ES-I3 (cell line): ENCODE measurements around the gene BRPF1.

Experiments
- H3K36me3 ChIP-seq: 2 replicates; pipeline ENCODE4 v1.6.1; 2013; ENCODE audit warnings: mild to moderate bottlenecking, low read length, control low read depth, moderate library complexity; ENCODE audit not compliant: insufficient read depth
- H3K4me1 ChIP-seq: 2 replicates; pipeline ENCODE4 v1.6.1; 2013; ENCODE audit warnings: mild to moderate bottlenecking, control low read depth, low read length; ENCODE audit not compliant: insufficient read depth
- H3K9ac ChIP-seq: 2 replicates; pipeline ENCODE4 v1.6.1; 2013; ENCODE audit warnings: low read depth, mild to moderate bottlenecking, low read length, moderate library complexity
- H3K9me3 ChIP-seq: 2 replicates; pipeline ENCODE4 v1.6.1; 2013; ENCODE audit warnings: mild to moderate bottlenecking, low read length, moderate library complexity; ENCODE audit not compliant: control insufficient read depth, insufficient read depth

Gene BRPF1

GRCh38 chr3:9779075-9779593 lies 47.6 kb downstream of the BRPF1 start:
- Histone ChIP-seq H3K9me3 (no peaks in the 10 kb centered on the region), H3K4me1 (no peaks in the 10 kb centered on the region)

GRCh38 chr3:9779721-9780457 lies 48.4 kb downstream of the BRPF1 start:
- H3K9me3 ChIP-seq, result no peaks in the 10 kb centered on the region
- H3K9ac ChIP-seq, result no peak overlapping the region
- peaks cover 1% of the 10 kb centered on the region; the same call in 1 of the 2 replicates for H3K36me3 ChIP-seq
- H3K4me1 ChIP-seq, result no peaks in the 10 kb centered on the region

More at GRCh38 chr3:9779075-9779593, 47.6 kb downstream of the BRPF1 start:
- Histone ChIP-seq H3K36me3 (no peaks in the 10 kb centered on the region; the same call in 1 of the 2 replicates), H3K9ac (no peak overlapping the region)

DNA sequence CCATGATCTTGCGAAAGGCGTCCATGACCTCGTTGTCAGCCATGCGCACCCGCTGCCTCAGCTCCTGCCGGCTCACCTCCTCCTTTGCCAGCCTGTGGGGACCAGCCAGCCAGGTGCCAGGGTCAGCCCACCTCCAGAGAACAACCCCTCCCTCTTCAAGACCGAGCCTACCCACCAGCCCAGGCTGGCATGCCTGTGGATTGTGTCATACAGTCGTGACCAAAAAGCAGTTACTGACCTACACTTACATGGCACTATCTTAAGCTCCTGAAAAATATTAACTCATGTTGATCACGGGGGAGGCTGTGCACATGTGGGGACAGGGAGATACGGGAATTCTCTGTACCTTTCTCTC lies 48.9 kb downstream of the BRPF1 start:
- H3K36me3 ChIP-seq, result peaks cover 5% of the 10 kb centered on the region; the same call in 1 of the 2 replicates
- H3K9me3 ChIP-seq, result no peaks in the 10 kb centered on the region
- H3K9ac ChIP-seq, result no peak overlapping the region
- H3K4me1 ChIP-seq, result no peaks in the 10 kb centered on the region

DNA sequence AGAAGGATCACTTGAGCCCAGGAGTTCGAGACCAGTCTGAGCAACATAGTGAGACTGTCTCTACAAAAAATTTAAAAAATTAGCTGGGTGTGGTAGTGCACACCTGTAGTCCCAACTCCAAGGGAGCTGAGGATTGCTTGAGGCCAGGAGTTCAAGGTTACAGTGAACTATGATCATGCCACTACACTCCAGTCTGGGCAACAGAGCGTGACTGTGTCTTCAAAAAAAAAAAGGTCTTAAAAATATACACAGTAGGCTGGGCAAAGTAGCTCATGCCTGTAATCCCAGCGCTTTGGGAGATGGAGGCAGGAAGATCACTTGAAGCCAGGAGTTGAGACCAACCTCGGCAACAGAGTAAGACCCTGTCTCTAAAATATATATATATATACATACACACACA lies 49.4 kb downstream of the BRPF1 start:
- H3K9me3 ChIP-seq, result no peaks in the 10 kb centered on the region
- H3K9ac ChIP-seq, result no peak overlapping the region
- H3K36me3 ChIP-seq, result peaks cover 5% of the 10 kb centered on the region; the same call in 1 of the 2 replicates
- H3K4me1 ChIP-seq, result no peaks in the 10 kb centered on the region

- H3K9me3 ChIP-seq, result no peaks in the 10 kb centered on the region
- no peak overlapping the region for H3K9ac ChIP-seq
- H3K4me1 ChIP-seq, result no peaks in the 10 kb centered on the region
- H3K36me3 ChIP-seq, result peaks cover 9% of the 10 kb centered on the region; the same call in 1 of the 2 replicates
Observed at GRCh38 chr3:9781551-9781950, 50.0 kb downstream of the BRPF1 start.

- Histone ChIP-seq H3K4me1 (no peaks in the 10 kb centered on the region), H3K9me3 (no peaks in the 10 kb centered on the region), H3K36me3 (peaks cover 10% of the 10 kb centered on the region; the same call in 1 of the 2 replicates), H3K9ac (no peak overlapping the region)
Observed at GRCh38 chr3:9781978-9782603, 50.6 kb downstream of the BRPF1 start.

GRCh38 chr3:9782770-9783169 lies 51.2 kb downstream of the BRPF1 start:
- Histone ChIP-seq H3K36me3 (peaks cover 10% of the 10 kb centered on the region; the same call in 1 of the 2 replicates), H3K9me3 (no peaks in the 10 kb centered on the region), H3K9ac (no peak overlapping the region), H3K4me1 (no peaks in the 10 kb centered on the region)

DNA sequence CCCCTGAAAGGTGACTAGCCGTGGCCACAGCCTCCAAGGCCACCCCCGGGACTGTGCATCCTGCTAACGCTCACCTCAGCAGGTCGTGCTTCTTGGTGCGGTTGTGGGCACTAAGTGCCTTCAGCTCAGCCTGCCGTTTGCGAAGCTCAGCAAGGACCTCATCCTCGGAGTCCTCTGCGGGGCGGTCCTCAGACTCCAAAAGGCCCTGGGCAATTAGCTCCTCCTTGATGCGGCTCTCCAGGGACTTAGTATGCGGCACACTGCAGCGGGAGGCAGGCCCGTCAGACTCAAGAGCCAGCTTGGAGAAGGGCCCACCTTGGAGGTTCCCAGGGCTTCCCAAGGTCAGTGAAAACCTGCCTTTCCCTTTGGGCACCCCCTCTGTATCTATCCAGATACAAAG lies 52.4 kb downstream of the BRPF1 start:
- Histone ChIP-seq H3K9ac (no peak overlapping the region), H3K4me1 (no peaks in the 10 kb centered on the region)

DNA sequence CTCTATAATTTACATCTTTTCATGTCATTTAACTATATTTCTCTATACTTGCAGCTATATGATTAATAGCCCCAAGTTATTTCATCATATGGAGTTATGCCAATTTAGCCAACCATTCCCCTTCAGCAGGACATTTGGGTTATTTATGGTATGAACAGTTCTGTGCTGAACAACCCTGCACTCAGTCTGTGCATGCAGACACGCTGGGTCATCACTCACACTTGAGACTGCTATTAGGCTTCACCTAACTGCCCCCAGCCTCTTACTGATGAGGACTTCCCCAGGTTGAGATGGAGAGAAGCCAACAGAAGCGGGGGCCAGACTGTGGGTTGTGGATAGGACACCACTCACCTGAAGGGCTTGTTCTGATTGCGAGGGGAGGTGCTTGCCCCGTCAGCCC lies 53.4 kb downstream of the BRPF1 start:
- H3K9me3 ChIP-seq, result no peaks in the 10 kb centered on the region

More for the DNA sequence above, 52.4 kb downstream of the BRPF1 start:
- Histone ChIP-seq H3K36me3 (peaks cover 10% of the 10 kb centered on the region; the same call in 1 of the 2 replicates), H3K9me3 (no peaks in the 10 kb centered on the region)

GRCh38 chr3:9785602-9786001 lies 54.1 kb downstream of the BRPF1 start:
- no peaks in the 10 kb centered on the region for H3K4me1 ChIP-seq
- no peak overlapping the region for H3K9ac ChIP-seq
- H3K9me3 ChIP-seq, result no peaks in the 10 kb centered on the region
- H3K36me3 ChIP-seq, result peaks cover 10% of the 10 kb centered on the region

More for the DNA sequence above, 53.4 kb downstream of the BRPF1 start:
- Histone ChIP-seq H3K4me1 (no peaks in the 10 kb centered on the region), H3K9ac (no peak overlapping the region), H3K36me3 (peaks cover 10% of the 10 kb centered on the region)

GRCh38 chr3:9786209-9786739 lies 54.7 kb downstream of the BRPF1 start:
- no peaks in the 10 kb centered on the region for H3K9me3 ChIP-seq
- H3K4me1 ChIP-seq, result no peaks in the 10 kb centered on the region
- H3K9ac ChIP-seq, result no peak overlapping the region
- peaks cover 15% of the 10 kb centered on the region for H3K36me3 ChIP-seq

GRCh38 chr3:9786825-9787669 lies 55.5 kb downstream of the BRPF1 start:
- Histone ChIP-seq H3K9me3 (no peaks in the 10 kb centered on the region), H3K36me3 (peaks cover 15% of the 10 kb centered on the region), H3K9ac (no peak overlapping the region)

GRCh38 chr3:9787714-9788113 lies 56.2 kb downstream of the BRPF1 start:
- no peaks in the 10 kb centered on the region for H3K4me1 ChIP-seq
- peaks cover 15% of the 10 kb centered on the region for H3K36me3 ChIP-seq
- no peak overlapping the region for H3K9ac ChIP-seq
- H3K9me3 ChIP-seq, result no peaks in the 10 kb centered on the region

More at GRCh38 chr3:9786825-9787669, 55.5 kb downstream of the BRPF1 start:
- H3K4me1 ChIP-seq, result no peaks in the 10 kb centered on the region

DNA sequence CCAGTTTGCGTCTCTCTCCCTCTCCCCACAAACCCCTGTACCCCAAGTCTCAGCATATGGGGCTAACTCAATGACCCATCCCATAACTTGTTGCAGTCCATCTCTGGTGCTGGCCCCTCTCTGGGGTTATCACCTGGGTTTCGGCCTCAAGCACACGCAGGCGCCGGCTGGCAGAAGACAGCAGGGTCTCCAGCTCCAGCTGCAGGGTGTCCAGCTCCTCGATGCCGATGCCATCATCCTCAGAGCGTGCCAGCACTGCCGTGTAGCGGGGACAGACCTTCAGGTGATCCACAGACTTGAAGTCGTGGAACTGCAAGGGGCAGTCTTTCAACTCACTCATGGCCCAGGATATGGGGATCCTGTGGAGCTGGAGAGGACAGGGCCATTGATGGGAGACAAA lies 59.6 kb downstream of the BRPF1 start:
- Histone ChIP-seq H3K4me1 (no peaks in the 10 kb centered on the region; the same call in 1 of the 2 replicates), H3K9me3 (no peaks in the 10 kb centered on the region), H3K9ac (no peak overlapping the region), H3K36me3 (peaks cover 10% of the 10 kb centered on the region)
